NCI-H510A treated with DMSO at 0.1 percent for 48 hours (cell line): ENCODE measurements around the gene LIFR.
"Not testable (repeated sequence)": the region's sequence is repeated elsewhere in the genome, so short reads cannot be mapped to it uniquely, and the experiment has no call there.

Source experiments
- DNase-seq: peaks from one replicate; lab custom pipeline; 2025; lab: John Stamatoyannopoulos, UW

LIFR gene

DNA sequence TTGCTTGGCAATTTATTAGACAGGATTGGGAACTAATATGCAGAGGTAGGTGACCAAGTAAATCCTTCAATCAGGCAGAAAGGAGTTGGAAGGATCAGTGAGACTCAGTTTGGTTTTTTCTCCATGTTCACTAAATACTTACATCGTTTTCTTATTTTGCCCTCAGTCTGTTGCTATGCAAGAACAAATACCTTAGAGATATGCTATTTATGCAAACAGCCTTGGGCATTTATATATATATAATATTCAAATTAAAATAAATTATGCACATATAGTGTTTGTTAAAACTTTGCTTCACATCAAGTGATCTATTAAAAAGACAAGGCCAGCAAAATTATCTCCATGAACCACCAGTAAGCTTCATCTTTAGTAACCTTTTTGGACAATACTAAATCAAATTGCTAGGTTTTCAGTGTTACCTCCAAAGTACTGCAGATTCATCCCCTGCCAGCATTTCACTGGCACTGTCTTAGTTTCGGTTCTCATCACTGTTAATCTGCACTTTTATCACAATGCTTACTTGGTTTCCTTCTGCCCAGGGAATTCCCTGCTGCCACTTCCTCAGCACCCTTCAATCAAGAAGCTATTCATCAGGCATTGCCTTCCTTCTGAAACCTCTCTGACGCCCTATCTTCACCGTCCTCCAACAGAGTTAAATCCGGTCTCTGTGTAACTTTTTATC, 26.0 kb upstream of the LIFR start:
- no peak for DNase-seq

DNA sequence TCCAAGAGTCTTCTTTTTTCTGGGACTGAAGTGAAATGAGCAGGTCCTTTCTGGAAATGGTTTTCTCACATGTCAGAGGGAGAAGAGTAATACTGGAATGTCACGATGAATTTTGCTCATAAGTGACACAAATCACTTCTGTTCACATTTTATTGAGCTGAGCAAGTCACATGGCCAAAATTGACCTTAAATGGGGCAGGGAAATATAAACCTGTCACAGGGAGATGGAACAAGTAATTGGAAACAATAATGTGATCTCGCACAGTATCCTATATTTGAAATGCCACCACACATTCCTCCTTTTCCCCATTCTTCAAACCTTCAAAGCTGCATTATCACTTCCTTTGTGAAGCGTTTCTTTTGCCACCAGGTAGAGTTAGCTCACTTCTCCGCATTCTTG, 25.2 kb upstream of the LIFR start:
- no peak for DNase-seq

DNA sequence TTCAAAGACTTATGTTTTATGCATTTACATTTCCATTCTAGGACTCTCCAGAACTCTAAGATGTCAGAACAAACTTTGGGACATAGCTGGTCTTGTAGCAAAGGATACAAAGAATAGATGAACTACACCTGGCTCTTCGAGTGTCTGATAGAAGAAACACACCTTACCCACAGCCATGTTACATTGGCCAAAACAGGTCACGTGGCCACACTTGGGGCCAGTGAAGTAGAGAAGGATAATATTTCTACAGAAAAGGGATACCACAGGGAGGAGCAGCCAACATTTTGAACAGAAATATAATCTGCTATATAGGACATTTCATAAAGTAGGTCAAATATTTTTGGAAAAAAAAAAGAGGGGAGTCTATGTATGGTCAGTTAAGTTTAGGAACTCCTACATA, 22.7 kb upstream of the LIFR start:
- DNase-seq, result no peak

DNA sequence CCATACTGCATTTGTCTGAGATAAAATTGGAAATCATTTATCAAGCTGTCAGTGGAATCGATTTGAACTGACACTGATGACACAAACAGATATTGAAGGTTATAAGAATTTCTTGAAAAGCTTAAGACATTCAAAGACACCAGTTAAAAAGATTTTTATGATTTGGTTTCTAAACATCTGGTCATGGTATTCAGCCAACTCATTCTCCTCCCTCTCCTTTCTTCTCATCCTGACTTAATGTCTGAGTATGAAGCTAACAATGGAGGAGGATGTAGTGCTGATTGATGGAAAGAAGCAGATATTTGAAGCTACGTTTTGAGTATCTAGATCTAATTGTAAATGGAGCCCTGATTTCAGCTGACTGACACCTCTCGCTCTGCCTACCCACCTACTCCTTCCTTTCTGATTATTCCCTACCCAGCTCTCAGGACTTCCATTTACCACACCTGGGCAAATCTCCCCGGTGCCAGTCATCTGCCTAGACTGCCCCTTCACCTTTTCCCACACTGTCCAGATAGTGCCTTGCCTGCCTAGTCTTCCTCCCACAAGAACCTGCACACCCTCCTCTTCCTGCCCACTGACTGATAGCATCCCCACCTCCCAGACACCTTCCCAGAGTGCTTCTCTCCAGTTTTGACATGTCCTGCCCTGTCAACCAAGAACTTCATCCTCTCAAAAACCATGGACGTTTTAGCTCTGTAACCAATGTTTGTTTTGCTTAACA, 20.7 kb upstream of the LIFR start:
- no peak for DNase-seq

DNA sequence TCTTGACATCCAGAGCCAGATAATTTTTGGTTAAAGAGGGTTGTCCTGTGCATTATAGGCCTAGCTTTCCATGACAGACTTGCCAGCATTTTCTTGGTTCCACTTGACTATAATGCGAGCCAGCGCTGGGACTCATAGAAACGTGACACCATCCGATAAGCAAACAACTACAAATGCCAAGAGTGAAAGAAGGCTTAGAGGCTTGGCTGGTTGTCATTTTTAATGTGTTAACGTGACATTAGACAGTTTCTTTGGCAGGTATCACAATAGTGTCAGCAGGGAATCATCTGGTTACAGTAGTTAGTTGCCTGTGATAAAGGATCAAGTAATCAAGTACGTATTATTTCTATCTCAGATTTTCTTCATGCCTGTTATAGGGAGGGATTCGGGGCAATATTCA, 20.0 kb upstream of the LIFR start:
- DNase-seq, result peak; percentile 86

DNA sequence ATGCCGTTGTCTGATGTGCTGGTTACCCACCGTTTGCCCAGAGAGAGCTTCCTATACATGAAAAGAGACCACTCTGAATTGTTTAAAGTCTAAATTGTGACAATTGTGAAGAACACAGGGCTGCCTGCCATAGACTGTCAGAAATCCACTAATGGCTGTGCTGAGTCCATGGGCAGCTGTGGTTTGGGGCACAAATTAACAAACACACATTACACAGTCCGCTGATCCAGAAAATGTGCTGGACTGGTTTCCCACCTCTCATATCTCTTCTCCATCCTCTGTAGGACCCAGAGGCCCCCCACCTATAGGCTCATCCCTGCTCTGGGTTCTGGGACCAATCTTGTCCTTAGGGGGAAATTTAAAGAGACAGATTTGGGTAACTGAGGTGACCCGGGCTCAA, 19.0 kb upstream of the LIFR start:
- DNase-seq, result no peak

DNA sequence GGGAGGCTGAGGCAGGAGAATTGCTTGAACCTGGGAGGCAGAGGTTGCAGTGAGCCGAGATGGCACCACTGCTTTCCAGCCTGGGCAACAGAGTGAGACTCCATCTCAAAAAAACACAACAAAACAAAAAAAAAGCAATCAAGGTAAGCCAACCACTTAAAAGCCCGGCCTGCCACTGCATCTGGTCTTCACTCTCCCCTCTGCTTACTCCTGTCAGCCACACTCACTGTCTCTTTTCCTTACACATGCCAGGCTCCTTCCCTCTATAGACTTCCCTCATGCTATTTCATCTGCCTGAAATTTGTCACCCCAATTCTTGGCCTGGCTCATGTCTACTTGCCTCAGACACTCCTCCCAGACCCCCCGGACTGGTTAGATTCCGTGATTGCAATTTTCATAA, 17.6 kb upstream of the LIFR start:
- DNase-seq, result no peak

DNA sequence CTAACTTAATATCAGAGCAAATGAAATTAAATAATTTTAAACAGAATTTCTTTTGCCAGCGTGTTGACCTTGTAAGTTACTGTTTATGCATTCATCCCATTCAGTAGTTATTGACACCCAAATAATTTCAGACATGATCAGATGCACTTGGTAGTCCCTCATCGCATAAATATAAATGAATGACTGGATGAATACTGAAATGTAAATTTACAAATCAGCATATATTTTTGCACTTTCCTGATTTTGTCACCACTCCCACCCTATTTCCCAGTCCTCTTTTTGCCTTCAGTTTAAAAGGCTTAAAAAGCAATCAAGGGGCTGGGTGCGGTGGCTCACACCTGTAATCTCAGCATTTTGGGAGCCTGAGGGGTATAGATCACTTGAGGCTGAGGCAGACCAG, 17.1 kb upstream of the LIFR start:
- DNase-seq, result no peak

DNA sequence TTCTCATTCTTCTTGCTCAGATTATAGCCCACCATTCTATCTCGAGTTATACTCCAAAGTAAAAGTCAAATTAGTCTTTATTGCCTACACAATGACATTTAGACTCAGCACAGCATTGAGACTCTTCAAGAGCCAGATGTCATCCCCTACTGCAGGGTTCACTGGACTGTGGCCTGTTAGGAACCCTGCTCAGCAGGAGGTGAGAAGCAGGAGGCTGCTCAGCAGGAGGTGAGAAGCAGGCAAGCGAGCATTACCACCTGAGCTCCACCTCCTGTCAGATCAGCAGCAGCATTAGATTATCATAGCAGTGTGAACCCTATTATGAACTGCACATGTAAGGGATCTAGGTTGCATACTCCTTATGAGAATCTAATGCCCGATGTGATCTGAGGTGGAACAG, 12.7 kb upstream of the LIFR start:
- peak; percentile 78 for DNase-seq

DNA sequence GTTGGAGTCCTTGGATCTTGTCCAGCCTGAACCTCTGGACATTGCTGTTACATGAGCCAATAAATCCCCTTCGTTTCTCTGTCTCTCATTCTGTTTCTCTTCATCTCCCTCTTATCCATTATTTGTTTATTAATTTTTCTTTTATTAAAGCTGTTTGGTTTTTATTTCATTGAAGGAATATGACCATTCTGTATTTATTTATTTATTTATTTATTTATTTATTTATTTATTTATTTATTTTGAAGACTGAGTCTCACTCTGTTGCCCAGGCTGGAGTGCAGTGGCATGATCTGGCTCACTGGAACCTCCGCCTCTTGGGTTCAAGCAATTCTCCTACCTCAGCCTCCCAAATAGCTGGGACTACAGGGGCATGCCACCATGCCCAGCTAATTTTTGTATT, 10.9 kb upstream of the LIFR start:
- not testable (repeated sequence) for DNase-seq

DNA sequence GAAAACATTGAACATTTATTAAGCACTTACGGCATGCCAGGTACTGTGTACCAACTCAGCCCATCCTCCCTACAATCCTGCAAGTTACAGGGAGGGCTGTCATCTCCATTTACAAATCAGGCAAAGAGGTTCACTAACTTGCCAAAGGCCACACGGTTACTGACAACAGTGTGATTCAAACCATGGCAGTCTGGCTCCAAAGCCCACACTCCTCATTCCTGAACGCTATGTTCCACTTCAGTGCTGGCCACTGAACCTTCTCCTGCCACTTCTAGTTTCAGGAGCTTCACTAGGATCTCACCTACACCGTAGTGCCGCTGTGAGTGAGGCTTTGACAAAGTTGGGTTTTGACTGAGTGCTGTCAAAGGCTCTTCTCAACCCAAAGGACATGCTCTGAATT, 7.2 kb upstream of the LIFR start:
- DNase-seq, result no peak

DNA sequence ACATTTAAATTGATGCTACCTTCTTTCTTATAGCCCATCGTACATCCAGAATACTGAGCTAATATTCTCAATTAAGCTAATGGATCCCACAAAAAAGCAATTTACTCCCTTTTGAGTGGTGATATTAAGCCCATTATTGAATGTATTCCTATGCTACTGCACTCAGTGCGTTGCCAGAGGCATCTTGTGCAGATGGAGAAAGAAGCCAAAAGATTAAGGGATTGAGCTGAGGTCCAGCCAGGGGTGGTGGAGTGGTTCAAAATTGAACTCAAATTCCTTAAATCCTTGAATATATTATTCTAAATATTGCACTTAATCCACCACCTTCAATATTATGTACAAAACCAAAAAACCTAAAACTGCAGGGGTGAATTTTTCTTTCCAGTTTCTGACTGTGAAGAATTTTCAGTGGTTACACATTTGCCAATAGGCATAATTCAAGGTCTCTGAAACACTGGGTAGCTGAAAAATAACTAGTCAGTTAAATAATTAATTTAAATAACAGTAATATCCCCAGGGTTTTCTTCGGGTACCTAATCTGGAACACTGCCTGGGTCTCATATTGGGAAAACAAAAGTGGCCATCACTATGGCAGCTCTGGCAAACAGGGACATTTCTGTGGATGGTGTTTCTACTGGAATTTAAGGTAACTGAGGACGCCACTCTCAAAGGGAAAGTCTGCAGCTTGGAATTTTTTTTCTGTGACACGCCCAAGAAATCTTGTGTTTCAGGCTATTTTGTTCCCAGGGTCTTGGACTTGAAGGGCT, 6.2 kb upstream of the LIFR start:
- DNase-seq, result no peak

DNA sequence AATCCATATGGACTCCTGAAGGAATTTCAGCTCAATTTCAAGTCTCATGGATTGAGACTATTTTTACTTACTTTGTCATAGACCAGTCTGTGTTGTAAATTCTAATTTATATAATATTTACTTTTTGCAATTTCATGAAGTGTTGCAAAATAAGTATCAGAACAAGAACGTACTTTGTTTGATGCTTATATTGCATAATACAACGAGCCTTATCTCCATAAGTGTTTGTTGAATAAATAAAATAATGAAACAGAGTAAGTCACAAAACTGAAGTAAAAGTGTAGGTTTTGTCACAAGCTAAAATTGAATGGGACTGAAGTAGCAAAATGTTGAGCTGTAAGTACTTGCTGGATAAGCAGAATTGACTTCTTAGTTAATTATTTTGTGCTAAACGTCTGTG, 3.0 kb upstream of the LIFR start:
- no peak for DNase-seq

DNA sequence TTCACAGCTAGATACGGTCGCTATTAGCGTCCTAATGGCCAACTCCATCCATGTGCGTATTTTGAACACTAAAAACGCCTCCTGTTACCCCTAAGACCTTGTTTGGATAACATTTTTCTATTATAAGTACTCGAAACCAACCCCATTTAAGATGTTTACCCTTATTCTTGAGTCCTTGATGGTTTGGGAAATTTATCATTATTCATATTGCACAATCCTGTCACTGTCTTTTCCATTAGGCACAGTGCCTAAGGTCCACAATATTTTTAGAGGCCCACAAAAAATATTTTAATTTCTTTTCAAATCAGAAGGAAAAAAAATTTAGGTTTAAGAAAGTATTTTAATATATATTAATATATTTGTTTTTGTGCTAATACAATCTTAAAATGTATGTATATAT, 1.3 kb upstream of the LIFR start:
- peak; percentile 77 for DNase-seq

DNA sequence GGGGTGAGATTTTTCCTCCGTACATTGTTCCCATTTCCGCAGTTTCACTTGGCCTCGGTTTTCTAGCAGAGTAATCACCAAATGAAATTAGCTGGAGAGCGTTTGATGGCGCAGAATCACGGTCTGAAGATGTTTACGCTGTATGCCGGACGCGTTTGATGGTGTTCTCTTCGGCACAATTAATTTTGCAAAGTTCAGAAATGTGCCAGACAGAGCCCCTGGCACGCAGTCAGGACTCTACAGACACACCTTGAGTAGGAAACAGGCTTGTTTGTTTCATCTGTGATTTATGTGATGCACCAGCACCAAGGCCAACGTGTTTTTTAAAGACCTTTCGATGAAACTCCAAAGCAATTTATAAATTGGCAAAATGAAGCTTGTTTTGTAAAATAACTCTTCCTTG, 863 bp upstream of the LIFR start:
- peak; percentile 92 for DNase-seq

DNA sequence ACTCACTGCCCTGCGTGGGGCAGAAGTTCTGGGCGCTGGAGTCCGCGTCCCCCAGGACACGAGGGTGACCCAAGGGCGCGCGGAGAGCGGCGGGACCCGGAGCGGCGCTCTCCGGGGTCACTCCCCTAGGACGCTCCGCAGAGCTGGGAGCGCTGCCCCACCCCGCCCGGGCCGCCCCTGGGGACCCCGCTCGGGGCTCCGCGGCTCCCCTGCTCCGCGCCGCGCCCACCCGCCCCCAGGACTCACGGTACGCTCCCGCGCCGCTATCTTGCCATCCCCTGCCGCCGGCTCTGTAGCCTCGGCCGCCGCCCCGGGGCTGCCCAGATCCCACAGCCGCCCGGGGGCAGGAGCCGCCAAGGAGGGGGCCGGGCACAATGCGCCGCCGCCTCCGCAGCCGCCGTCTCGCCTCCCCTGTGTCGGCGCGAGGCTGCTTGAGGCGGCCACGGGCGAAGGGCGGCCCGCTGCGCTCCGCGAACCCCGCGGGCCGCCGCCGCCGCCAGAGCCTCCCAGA, 303 bp downstream of the LIFR start:
- DNase-seq, result no peak

DNA sequence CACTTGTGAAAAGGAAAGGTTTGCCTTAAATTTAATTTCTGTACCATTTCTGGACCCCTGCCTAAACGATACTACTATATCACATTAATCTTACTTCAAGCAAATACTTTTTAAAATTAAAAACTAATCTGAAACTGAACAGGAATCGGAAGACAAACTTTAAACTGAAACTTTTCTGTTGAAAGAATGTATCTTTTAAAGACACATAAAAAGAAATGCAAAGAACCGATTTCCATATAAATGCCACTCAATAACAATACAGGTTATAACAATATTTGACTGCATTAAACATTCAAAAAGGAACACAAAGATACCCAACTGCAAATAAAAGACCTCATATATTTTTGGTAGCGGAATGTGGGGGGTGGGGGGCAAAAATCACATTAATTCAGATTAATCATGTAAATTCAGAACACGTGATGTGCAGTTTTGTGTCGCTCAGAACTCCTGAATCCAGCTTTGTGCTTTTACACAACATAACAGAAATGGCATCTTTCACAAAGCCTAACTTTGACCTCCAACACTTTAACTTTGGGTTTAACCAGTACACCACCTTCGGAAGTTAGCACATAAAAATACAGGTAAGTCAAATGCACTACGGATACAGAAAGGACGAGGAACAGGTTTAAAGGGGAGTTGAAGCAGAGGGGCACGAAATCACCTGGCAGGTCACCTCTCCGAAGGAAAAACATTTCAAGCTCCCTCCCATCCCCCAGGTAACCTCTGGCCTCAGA, 925 bp downstream of the LIFR start:
- peak; percentile 48 for DNase-seq

DNA sequence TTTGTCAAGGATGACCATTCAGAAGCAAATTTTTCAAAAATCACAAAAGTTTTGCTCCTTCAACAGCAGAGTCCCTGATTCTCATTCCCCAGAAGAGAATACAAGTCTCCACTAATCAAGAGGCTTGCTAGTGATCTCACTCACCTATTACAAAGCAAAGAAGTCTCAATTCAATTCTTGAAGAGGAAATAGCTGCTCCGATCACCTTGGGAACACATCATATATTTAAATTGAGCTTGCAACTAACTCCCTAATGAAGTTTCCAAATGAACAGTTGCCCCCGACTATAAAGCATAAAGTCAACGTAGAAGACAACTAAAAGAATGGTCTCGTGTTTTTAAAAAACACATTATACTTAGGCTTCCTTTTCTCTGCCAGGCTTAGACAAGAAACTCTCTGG, 1.6 kb downstream of the LIFR start:
- peak; percentile 68 for DNase-seq

DNA sequence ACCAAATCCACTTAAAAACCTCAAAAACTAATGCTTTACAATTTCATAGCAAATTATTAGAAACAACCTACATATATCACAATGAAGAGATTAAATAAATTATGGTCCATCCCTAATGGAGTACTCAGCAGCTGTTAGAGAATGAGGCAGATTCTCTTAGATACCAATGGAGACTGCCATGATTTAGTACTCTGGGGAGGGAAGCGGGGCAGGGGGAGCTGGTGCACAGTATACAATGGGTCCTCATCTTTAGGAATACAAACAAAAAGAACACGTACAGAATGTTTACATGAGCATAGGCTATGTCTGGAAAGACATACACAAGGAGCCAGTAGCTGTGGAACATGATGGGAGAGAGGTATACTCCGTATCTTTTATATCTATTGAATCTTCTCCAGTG, 2.0 kb downstream of the LIFR start:
- DNase-seq, result peak; percentile 68

DNA sequence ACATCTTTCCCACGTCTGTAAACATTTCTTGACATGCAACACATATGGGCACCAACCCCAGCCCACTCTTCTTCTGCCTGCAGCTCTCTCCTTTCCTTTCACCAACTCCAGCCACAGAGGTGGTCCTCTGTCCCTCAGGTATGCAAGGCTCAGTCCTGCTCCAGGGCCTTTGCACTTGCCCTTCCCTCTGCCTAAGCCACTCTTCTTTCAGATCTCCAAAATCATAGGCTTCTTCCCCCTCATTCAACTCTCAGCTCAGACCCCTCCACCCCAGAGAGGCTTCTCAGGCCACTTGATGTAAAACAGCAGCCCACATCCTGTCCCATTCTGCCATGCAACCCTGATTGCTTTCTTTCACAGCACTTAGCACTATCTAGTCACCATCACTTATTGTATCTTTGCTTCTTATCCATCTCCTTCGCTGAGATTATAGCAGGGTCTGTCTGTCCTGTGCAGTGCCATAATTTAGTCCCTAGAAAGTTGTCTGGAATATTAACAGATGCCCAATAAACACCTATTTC, 3.4 kb downstream of the LIFR start:
- no peak for DNase-seq

DNA sequence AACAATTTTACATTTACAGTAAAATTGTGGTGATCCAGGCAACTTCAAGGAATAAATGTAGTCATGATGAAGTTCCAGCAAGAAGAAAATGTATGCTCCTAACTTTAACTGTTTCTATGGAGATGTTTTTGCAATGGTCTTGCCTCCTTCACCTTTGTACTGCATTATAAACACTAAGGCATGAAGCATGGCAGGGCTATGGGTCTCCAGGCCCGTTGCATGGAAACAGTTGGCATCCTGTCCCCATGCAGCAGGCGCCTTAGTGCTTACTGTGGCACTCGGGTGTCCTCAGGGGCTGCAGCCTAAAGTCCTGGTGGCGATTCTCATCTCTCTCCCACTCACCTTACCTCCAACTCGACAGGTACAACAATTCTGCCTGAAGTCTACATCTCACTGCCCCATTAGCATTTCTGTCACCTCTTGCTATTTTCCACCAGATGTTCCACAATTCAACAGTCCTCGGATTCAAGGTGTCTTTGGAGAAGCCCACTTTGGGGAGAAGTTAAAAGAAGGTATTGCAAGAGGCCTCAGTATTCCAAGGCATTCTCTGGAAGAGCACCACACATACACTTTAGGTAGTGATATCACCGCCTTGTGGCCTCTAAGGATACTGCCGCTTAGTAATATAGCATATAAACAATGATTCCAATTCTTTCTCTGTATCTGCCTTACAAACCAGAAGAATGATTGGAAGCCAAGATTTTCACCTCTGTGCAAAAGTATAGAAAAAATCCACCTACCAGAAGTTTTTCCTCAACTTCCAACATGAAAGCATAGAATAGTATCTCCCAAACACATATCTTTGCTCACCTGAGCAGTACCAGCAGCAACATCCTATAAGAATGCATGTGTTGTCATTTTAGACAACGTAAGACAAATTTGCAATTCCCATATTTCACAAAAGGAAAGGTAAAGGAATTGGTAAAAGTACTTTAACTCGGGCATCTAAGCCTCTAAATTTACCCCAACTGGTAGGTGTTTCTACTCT, 5.1 kb downstream of the LIFR start:
- peak; percentile 88 for DNase-seq
